Measurements from ENCODE around the gene SMYD3. TPM values are rescaled to one million over a fixed set of nuclear protein-coding genes. Genes with fewer than 3 reads are reported as not detected.

SMYD3 gene
- total and polyA plus RNA-seq, 2 of the 13 experiments (the other 11 are each of a cell fraction or from before 2014, with no cell fraction given), result 27.7 to 35.8 TPM

GRCh38 chr1:246063013-246063616 lies 444.0 kb downstream of the SMYD3 start (continued):
- TF ChIP-seq ZBTB40 (IDR thresholded peaks at IDR 0.05) (no peak), ZBTB40 (CRISPR knock-in tag; IDR thresholded peaks at IDR 0.05) (no peak), GPBP1L1 (CRISPR knock-in tag; IDR thresholded peaks at IDR 0.05) (no peak), ZNF234 (CRISPR knock-in tag; conservative IDR thresholded peaks at IDR 0.05) (no peak), ZMYM3 (CRISPR knock-in tag; IDR thresholded peaks at IDR 0.05) (no peak), ZNF879 (CRISPR knock-in tag; IDR thresholded peaks at IDR 0.05) (no peak), NFKB2 (CRISPR knock-in tag; IDR thresholded peaks at IDR 0.05; ENCODE audit: borderline replicate concordance) (no peak), PRPF4 (IDR thresholded peaks at IDR 0.05; ENCODE audit: low read depth, low read length, poor library complexity, severe bottlenecking) (no peak), ZNF3 (CRISPR knock-in tag; IDR thresholded peaks at IDR 0.05) (no peak)
